MV-4-11 (cell line): Measurements from ENCODE around the gene SRC.

Experiments
- DNase-seq: peaks from one replicate; lab custom pipeline; 2025; lab: John Stamatoyannopoulos, UW

The SRC gene

DNA sequence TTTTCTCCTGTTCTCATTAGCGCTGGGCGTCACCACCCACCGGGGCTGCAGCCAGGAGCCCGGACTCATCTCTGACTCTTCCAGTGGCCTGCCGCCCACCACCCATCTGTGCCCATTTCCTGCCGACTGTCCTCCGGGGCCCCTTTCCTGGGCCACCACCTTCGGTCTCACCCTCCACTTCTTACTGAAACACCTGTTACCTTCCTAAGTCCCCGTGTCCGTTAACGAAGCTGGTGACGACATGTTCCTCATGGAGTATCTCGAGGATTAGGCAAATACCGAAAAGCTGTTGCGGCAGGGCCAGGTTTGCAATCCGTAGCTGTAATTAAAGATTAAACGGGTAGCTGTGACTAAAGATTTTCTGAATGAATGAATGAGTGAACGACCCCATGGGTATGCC lies 80.2 kb downstream of the SRC start:
- DNase-seq = no peak

- no peak for DNase-seq
Measured at GRCh38 chr20:37426978-37427377, 81.0 kb downstream of the SRC start.

GRCh38 chr20:37430044-37430443 lies 84.1 kb downstream of the SRC start:
- no peak for DNase-seq

GRCh38 chr20:37430778-37431460 lies 85.0 kb downstream of the SRC start:
- no peak for DNase-seq

- no peak for DNase-seq
Measured at GRCh38 chr20:37431786-37432185, 85.8 kb downstream of the SRC start.

DNA sequence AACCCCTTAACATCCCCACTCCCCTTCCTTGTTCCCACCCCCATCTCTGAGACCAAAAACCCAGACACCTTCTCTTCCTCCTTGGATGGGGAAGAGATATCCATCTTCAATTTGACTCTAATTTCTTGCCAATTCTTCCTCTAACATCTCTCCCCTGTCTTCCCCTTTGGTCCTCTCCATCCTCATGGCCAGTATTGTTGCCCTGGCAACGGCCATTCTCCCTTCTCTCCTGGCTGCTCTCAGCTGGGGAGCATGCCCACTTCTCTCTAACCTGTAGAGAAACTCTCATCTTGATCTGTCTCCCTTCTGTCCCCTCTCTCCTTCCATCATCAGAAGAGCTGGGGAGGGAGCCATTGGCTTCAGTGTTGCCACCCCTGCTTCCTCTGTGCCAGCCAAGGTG lies 86.7 kb downstream of the SRC start:
- DNase-seq = no peak

DNA sequence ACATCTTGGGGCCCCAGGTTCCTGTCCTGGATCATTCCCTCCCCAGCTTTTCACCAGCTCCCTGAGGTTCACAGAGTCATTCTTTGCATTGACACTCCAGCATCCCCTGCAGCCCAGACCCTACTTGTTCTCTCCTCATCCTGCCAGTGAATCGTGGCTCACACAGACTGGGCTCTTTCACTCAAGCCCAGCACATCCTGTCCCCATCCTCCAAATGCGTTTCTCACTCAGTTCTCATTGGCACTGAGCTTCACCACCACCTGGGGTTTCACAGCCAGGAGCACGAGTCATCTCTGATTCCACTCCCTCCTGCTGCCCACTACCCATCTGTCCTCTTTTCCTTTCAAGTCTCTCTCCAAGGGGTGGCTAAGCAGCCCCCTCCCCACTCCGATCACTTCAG lies 89.7 kb downstream of the SRC start:
- DNase-seq = no peak

DNA sequence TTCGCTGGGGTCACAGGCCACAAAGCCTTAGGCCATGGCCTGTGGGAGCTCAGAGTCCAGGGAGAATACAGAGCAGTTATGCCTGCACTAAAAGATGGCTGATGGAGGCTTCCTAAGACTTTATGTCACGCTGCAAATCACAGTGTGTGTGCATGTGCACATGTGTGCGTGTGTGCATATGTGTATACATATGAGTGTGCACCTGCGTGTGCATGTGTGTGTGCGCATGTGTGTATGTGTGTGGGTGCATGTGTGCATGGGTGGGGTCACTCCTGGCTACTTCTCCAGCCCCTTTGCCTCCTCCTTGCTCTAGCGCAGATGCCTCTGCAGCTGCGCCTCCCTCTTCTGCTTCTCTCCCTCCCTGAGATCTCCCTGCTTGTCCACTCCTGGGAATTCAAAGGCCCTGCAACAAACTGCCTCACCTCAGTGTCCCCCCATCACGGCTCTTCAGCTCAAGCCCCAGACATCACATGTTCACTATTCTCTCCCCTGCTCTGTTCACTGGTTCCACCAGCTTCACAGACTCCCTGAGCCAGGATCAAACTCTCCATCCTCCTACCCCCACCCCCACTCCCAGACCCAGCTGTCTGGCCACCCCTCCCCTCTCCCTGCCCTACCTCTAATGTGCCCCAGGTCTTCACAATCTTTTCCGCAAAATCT lies 90.7 kb downstream of the SRC start:
- DNase-seq = no peak

- DNase-seq = no peak
Measured at GRCh38 chr20:37437676-37438075, 91.7 kb downstream of the SRC start.

- DNase-seq = no peak
Measured at GRCh38 chr20:37438464-37439222, 92.7 kb downstream of the SRC start.

DNA sequence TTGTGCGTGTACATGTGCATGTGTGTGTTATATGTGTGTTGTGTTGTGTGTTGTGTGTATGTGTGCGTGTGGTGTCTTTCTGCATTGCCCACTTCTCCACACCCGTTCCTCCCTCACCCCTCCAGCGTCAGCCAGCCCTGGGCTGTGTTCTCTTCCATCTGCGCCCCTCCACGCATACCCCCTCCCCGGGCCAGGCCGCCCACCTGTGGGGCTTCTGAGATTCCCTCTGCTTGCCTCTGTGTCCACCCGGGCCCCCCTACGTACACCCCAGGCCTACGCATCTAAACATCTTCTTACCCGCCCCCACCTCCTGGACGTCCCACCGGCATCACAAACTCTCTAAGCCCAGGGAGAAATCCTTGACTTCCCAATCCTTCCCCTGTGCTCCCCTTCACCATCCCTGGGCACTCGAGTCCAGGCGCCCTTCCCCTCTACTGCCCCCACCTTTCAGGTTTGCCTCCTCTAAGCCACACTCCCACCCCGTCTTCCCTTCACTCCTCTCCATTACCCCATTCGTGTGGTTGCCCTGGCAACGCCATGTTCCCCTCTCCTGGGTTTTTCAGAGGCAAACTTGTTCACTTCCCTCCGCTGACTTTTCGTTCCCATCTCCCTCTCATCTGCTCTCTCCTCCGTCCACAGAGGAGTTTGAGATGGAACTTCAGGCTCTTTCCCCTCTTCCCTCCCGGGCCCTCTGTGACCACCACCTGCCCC lies 93.4 kb downstream of the SRC start:
- DNase-seq = no peak

- no peak for DNase-seq
Measured at GRCh38 chr20:37441023-37441422, 95.1 kb downstream of the SRC start.

GRCh38 chr20:37442547-37442946 lies 96.6 kb downstream of the SRC start:
- DNase-seq = no peak

- DNase-seq = no peak
Measured at GRCh38 chr20:37442986-37443385, 97.0 kb downstream of the SRC start.

GRCh38 chr20:37443596-37443995 lies 97.7 kb downstream of the SRC start:
- no peak for DNase-seq

GRCh38 chr20:37445041-37445440 lies 99.1 kb downstream of the SRC start:
- no peak for DNase-seq

DNA sequence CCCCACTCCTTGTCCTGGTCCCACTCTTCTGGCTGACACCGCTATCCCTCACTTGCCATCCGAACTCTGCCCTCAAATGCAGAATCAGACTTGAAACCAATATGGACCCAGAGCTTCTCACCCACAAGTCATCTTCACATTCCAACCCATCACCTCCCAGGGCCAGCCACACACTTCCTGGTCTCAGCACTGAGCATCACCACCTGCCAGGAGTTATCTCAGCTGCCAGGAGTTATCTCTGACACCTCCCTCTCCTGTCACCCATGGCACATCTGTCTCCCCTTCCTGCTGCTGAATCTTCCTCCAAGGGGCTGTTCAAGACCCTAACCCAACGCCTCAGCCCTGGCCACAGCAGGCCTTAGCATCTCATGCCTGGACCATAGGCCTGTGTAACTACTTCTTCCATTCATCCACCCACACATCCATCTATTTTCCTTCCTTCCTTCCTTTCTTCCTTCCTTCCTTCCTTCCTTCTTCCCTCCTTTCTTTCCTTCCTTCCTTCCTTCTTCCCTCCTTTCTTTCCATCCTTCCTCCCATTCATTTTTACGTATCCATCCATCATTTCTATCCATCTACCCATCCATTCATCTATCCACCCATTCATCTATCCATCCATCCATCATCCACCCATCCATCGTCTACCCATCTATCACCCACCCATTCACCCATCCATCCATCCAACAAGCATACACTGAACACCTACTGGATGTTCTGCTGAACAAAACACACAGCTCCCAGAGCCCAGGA lies 100.5 kb downstream of the SRC start:
- no peak for DNase-seq

GRCh38 chr20:37447688-37448087 lies 101.7 kb downstream of the SRC start:
- DNase-seq = no peak

DNA sequence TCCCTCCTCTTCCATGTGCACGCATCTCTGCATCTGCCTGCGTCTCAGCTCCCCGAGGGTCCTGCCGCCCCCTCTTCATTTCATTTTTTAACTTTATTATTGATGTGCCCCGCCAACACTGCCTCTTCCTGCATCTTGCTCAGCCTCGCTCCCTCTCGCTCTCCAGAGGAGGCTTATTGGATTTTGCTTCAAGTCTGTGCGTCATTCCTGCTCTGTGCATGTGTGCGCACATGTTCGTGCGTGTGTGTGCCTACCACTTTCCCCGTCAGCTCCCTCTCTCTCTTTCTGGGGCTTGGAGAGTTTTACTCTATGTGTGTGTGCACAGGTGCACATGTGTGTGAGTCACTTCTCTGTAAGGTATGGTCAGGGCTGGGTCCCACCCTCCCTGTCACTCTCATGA lies 103.3 kb downstream of the SRC start:
- no peak for DNase-seq

DNA sequence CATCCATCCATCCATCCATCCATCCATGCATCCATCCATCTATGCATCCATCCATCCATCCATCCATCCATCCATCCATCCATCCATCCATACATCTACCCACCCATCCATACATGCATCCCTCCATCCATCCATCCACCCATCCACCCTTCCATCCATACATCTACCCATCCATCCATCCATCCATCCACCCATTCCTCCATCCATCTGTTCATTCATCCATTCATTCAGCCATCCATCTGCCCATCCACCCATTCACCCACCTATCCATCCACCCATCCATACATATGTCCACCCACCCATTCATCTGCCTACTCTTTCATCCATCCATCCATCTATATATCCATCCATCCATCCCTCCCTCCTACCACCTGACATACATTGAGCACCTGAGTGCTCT lies 104.4 kb downstream of the SRC start:
- DNase-seq = no peak

DNA sequence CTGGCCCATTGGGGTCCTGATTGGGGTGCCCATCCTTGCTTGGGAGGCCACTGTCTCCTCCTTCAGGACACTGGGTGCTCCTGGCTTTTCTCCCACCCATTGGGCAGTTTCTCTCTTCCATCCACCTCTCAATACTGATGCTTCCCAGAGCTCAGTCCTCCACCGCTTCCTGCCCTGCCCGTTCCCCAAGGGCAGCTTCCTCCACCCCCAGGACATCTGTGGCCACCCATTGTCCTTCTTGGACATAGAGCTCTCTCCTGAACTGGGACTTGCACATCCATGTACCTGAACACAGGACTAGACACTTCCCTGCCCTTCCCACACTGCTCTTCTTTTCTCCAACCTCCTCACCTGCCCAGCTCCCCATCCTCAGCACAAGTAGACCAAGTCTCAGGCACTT lies 105.7 kb downstream of the SRC start:
- DNase-seq = no peak

DNA sequence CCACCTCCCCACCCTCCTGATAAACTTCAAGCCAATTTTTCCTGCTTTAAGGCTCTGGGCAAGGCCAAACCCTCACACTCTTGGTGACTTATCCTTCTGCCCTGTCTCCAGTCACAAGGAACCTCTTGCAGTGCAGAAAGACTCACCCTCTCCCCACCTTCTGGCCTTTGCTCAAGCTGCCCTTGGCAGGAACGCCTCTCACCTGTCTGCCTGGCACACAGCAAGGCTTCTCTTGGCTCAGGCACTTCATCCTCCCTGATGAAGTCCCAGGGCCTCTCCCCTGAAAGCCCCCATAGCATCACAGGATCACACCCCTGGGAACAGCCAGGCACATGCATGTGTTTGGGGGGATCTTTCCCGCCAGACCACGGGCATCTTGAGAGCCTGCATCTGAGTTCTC lies 106.3 kb downstream of the SRC start:
- no peak for DNase-seq
